ENCODE data around the gene RBBP7. TPM values are rescaled to one million over a fixed set of nuclear protein-coding genes. Genes with fewer than 3 reads are reported as not detected.

RBBP7 gene
- polyA plus RNA-seq (88.5 to 137 TPM (median 101 TPM) in 3 replicates), polyA minus RNA-seq (65.1 to 117 TPM (median 78.5 TPM) in 3 replicates)
- 62.3 TPM for polyA plus RNA-seq (2011; ENCODE audit: low read depth)
- polyA plus RNA-seq (2011; cell fraction: cytosol; rRNA removed) = 67.3 and 97.1 TPM in 2 replicates
- polyA plus RNA-seq (2011; cell fraction: nucleus; rRNA removed) = 91.8 and 110 TPM in 2 replicates
- polyA plus RNA-seq (2012; ENCODE audit: low replicate concordance) = 65.5 and 147 TPM in 2 replicates
- polyA minus RNA-seq (2011; cell fraction: cytosol; rRNA and poly(A)+ RNA removed) = 55.6 TPM
- polyA minus RNA-seq (2011; cell fraction: nucleus; rRNA and poly(A)+ RNA removed) = 36.0 and 48.8 TPM in 2 replicates

DNA sequence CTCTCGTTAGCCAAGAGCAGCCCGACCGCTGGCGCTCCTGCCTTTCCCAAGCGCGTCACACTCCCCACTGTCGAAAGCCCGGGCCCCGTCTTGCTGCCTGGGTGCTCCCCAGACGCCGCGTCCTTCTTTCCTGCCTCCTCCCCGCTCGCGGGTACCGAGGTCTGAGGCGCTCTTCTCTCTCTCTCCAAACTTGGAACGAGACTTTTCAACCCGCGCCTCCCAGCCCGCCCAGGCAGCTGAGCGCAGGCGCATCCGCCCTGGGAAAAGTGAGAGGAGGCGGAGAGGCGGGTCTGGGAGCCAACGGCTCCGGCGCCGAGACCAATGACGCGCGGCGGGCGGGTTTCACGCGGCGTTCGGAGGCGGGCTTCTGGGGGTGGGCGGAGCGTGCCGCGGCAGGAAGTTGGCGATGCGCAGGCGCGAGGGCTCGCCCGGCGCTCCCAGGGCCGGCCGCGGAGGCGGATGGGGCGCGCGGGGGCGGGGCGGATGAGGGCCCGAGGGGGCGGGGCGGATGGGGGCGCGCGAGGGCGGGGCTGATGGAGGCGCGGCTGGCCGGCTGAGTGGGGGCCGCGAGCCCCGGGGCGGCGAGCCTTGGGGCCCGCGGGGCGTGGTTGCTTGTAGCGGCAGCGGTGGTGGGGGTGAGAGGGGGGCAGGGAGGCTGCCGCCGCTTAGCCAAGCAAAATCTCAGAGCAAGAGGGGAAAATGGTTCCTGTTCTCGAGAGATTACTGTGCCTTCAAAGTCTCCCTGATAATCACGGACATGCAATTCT is at the start of gene RBBP7:
RBBP7 (minus strand) TSS at position 268 of the 767 bp plus-strand sequence. CDS start 309 bp downstream, outside the sequence.
- H4K20me1 ChIP-seq (ENCODE audit: control insufficient read depth, extremely low read depth, insufficient read depth, low read length) = no peaks in the 10 kb centered on the region
- dilution Hi-C loops (cut with MboI; ENCODE audit: extremely low pct_ligation_motif_present, low sequenced_read_pairs) = no loop called here
- H3K27me3 ChIP-seq (ENCODE audit: control insufficient read depth, extremely low read depth, insufficient read depth, low read length) = peaks cover 9% of the 10 kb centered on the region
- H3K9me3 ChIP-seq (ENCODE audit: control insufficient read depth, low read depth, low read length) = no peaks in the 10 kb centered on the region
- H3K27ac ChIP-seq (ENCODE audit: control insufficient read depth, insufficient read depth, low read length) = peak within 1 kb of the TSS; percentile 74
- H3K79me2 ChIP-seq (ENCODE audit: control insufficient read depth, insufficient read depth, low read length) = peaks cover 41% of the 10 kb centered on the region
- H3K4me3 ChIP-seq (ENCODE audit: control insufficient read depth in 2 of 3, extremely low read depth in 1 of 3, insufficient read depth in 2 of 3, low read depth in 1 of 3, low read length in 3 of 3) = peak within 1 kb of the TSS; percentile 71 to 87 (median 73)
- TF ChIP-seq, protein P1, sequence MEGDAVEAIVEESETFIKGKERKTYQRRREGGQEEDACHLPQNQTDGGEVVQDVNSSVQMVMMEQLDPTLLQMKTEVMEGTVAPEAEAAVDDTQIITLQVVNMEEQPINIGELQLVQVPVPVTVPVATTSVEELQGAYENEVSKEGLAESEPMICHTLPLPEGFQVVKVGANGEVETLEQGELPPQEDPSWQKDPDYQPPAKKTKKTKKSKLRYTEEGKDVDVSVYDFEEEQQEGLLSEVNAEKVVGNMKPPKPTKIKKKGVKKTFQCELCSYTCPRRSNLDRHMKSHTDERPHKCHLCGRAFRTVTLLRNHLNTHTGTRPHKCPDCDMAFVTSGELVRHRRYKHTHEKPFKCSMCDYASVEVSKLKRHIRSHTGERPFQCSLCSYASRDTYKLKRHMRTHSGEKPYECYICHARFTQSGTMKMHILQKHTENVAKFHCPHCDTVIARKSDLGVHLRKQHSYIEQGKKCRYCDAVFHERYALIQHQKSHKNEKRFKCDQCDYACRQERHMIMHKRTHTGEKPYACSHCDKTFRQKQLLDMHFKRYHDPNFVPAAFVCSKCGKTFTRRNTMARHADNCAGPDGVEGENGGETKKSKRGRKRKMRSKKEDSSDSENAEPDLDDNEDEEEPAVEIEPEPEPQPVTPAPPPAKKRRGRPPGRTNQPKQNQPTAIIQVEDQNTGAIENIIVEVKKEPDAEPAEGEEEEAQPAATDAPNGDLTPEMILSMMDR (optimal IDR thresholded peaks at IDR 0.05 in 1 of 3, IDR thresholded peaks at IDR 0.05 in 1 of 3, conservative IDR thresholded peaks at IDR 0.05 in 1 of 3; ENCODE audit: extremely low read depth in 1 of 3, insufficient read depth in 2 of 3, low read length in 3 of 3) = no peak
- no peak for TF ChIP-seq EZH2 (IDR thresholded peaks at IDR 0.05; ENCODE audit: low read length)
- DNase-seq (ENCODE audit: low read depth, low spot score) (peak; percentile 33), FAIRE-seq (no peak)
- H2AFZ ChIP-seq (ENCODE audit: control insufficient read depth, low read length) = peak within 1 kb of the TSS; percentile 87
- peaks cover 11% of the 10 kb centered on the region for H3K4me1 ChIP-seq (ENCODE audit: control insufficient read depth, extremely low read depth, insufficient read depth, low read length)
- H3K36me3 ChIP-seq (ENCODE audit: control insufficient read depth in 2 of 2, extremely low read depth in 1 of 2, insufficient read depth in 2 of 2, low read length in 2 of 2) = peaks cover 0 to 11% of the 10 kb centered on the region in 2 experiments
- H3K9ac ChIP-seq (ENCODE audit: control insufficient read depth, extremely low read depth, insufficient read depth, low read length) = peak within 1 kb of the TSS; percentile 84
- no peaks in the 10 kb centered on the region for H3K9me1 ChIP-seq (ENCODE audit: control insufficient read depth, extremely low read depth, insufficient read depth, low read length)
- H3K4me2 ChIP-seq (ENCODE audit: control insufficient read depth, extremely low read depth, insufficient read depth, low read depth, low read length) = peak within 1 kb of the TSS; percentile 96

DNA sequence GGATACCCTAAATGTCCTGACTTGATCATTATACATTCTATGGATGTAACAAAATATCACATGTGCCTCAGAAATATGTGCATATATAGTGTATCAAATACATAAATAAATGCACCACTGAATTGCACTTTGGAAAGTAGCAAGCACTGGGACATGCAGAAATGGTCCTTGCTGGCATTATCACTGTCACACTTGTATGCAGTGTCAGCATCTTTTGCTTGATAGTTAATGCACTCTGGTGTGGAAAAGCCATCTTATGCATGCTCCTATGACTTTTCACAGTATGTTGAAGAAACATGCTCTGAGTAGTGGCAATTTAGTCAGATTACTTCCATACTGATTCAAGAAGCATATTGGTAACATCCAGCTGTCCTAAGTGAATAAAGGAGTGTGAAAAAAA is 48.8 kb upstream of the RBBP7 start:
- Histone ChIP-seq H3K9me3 (ENCODE audit: control insufficient read depth, low read depth, low read length) (no peaks in the 10 kb centered on the region), H3K4me3 (ENCODE audit: control insufficient read depth in 2 of 3, extremely low read depth in 1 of 3, insufficient read depth in 2 of 3, low read depth in 1 of 3, low read length in 3 of 3) (no peak overlapping the region), H3K36me3 (ENCODE audit: control insufficient read depth in 2 of 2, extremely low read depth in 1 of 2, insufficient read depth in 2 of 2, low read length in 2 of 2) (no peaks in the 10 kb centered on the region), H4K20me1 (ENCODE audit: control insufficient read depth, extremely low read depth, insufficient read depth, low read length) (no peaks in the 10 kb centered on the region), H3K27ac (ENCODE audit: control insufficient read depth, insufficient read depth, low read length) (no peak overlapping the region), H3K27me3 (ENCODE audit: control insufficient read depth, extremely low read depth, insufficient read depth, low read length) (peaks cover 8% of the 10 kb centered on the region), H3K4me1 (ENCODE audit: control insufficient read depth, extremely low read depth, insufficient read depth, low read length) (peaks cover 2% of the 10 kb centered on the region), H3K9me1 (ENCODE audit: control insufficient read depth, extremely low read depth, insufficient read depth, low read length) (peaks cover 2% of the 10 kb centered on the region), H3K9ac (ENCODE audit: control insufficient read depth, extremely low read depth, insufficient read depth, low read length) (no peak overlapping the region), H3K79me2 (ENCODE audit: control insufficient read depth, insufficient read depth, low read length) (no peaks in the 10 kb centered on the region), H2AFZ (ENCODE audit: control insufficient read depth, low read length) (no peak overlapping the region), H3K4me2 (ENCODE audit: control insufficient read depth, extremely low read depth, insufficient read depth, low read depth, low read length) (no peak overlapping the region)
- no peak for TF ChIP-seq EZH2 (IDR thresholded peaks at IDR 0.05; ENCODE audit: low read length)
- TF ChIP-seq, protein P1 (optimal IDR thresholded peaks at IDR 0.05 in 1 of 3, IDR thresholded peaks at IDR 0.05 in 1 of 3, conservative IDR thresholded peaks at IDR 0.05 in 1 of 3; ENCODE audit: extremely low read depth in 1 of 3, insufficient read depth in 2 of 3, low read length in 3 of 3) = no peak
- FAIRE-seq = no peak
- no peak for DNase-seq (ENCODE audit: low read depth, low spot score)
- dilution Hi-C loops (cut with MboI; ENCODE audit: extremely low pct_ligation_motif_present, low sequenced_read_pairs) = no loop called here
